ENCODE results near the gene KRTAP13-2. TPM values are rescaled to one million over a fixed set of nuclear protein-coding genes. Genes with fewer than 3 reads are reported as not detected.

Gene KRTAP13-2
- polyA plus RNA-seq, 1 experiment, result not detected

- no peak for TF ChIP-seq CTCF (IDR thresholded peaks at IDR 0.05; ENCODE audit: insufficient read depth, low read depth, low read length)
- DNase-seq (ENCODE audit: low read depth), result no peak
- Histone ChIP-seq H3K36me3 (ENCODE audit: control insufficient read depth, insufficient read depth, low read length) (no peaks in the 10 kb centered on the region), H3K4me3 (ENCODE audit: low read depth, low read length) (no peak within 1 kb of the TSS), H3K27me3 (ENCODE audit: control insufficient read depth, insufficient read depth, low read length) (no peaks in the 10 kb centered on the region)
- ChIA-PET POLR2A (no interaction called here), CTCF (no interaction called here)
Observed at GRCh38 chr21:30348506-30348905, 23.6 kb downstream of the KRTAP13-2 start, which contains the start of gene KRTAP23-1. Gene KRTAP23-1 (minus strand): TSS chr21:30348606. CDS start chr21:30348606, 0 bp downstream.

GRCh38 chr21:30345014-30345413 is 27.1 kb downstream of the KRTAP13-2 start:
- POLR2A ChIA-PET, result no interaction called here

GRCh38 chr21:30340714-30341573 is 31.1 kb downstream of the KRTAP13-2 start:
- ChIA-PET CTCF (interaction anchor here (1.1 kb wide), 1 partner anchor 12 kb away, joined by 4 read pairs; no protein-coding TSS in a partner anchor), POLR2A (no interaction called here)
- Histone ChIP-seq H3K4me3 (ENCODE audit: low read depth, low read length) (no peak overlapping the region), H3K36me3 (ENCODE audit: control insufficient read depth, insufficient read depth, low read length) (no peaks in the 10 kb centered on the region), H3K27me3 (ENCODE audit: control insufficient read depth, insufficient read depth, low read length) (no peaks in the 10 kb centered on the region)
- TF ChIP-seq CTCF (IDR thresholded peaks at IDR 0.05; ENCODE audit: insufficient read depth, low read depth, low read length), result peak; percentile 52
- DNase-seq (ENCODE audit: low read depth), result no peak

More at GRCh38 chr21:30345014-30345413, 27.1 kb downstream of the KRTAP13-2 start:
- Histone ChIP-seq H3K27me3 (ENCODE audit: control insufficient read depth, insufficient read depth, low read length) (no peaks in the 10 kb centered on the region), H3K4me3 (ENCODE audit: low read depth, low read length) (no peak overlapping the region), H3K36me3 (ENCODE audit: control insufficient read depth, insufficient read depth, low read length) (no peaks in the 10 kb centered on the region)
- TF ChIP-seq CTCF (IDR thresholded peaks at IDR 0.05; ENCODE audit: insufficient read depth, low read depth, low read length), result no peak
- CTCF ChIA-PET, result no interaction called here
- DNase-seq (ENCODE audit: low read depth), result no peak

- Histone ChIP-seq H3K36me3 (ENCODE audit: control insufficient read depth, insufficient read depth, low read length) (no peaks in the 10 kb centered on the region), H3K4me3 (ENCODE audit: low read depth, low read length) (no peak overlapping the region), H3K27me3 (ENCODE audit: control insufficient read depth, insufficient read depth, low read length) (no peaks in the 10 kb centered on the region)
- no peak for DNase-seq (ENCODE audit: low read depth)
- TF ChIP-seq CTCF (IDR thresholded peaks at IDR 0.05; ENCODE audit: insufficient read depth, low read depth, low read length), result no peak
- ChIA-PET POLR2A (no interaction called here), CTCF (interaction anchor here (0.6 to 0.7 kb wide), 2 partner anchors 747 to 812 kb away, joined by 3 read pairs; no protein-coding TSS in a partner anchor)
Observed at GRCh38 chr21:30338717-30339116, 33.4 kb downstream of the KRTAP13-2 start.

- no peak overlapping the region for H3K4me3 ChIP-seq (ENCODE audit: low read depth, low read length)
- H3K27me3 ChIP-seq (ENCODE audit: control insufficient read depth, insufficient read depth, low read length), result no peaks in the 10 kb centered on the region
- H3K36me3 ChIP-seq (ENCODE audit: control insufficient read depth, insufficient read depth, low read length), result no peaks in the 10 kb centered on the region
- TF ChIP-seq CTCF (IDR thresholded peaks at IDR 0.05; ENCODE audit: insufficient read depth, low read depth, low read length), result no peak
- POLR2A ChIA-PET, result no interaction called here
- no peak for DNase-seq (ENCODE audit: low read depth)
- CTCF ChIA-PET, result interaction anchor here (0.6 kb wide), 1 partner anchor 217 kb away, joined by 3 read pairs; no protein-coding TSS in a partner anchor
Observed at GRCh38 chr21:30337772-30338171, 34.3 kb downstream of the KRTAP13-2 start.
